ENCODE measurements around the gene NFE2. TPM values are rescaled to one million over a fixed set of nuclear protein-coding genes. Genes with fewer than 3 reads are reported as not detected.

NFE2 gene
- total and polyA plus RNA-seq, 4 donors, result 0.44 to 155 (median 1.2) TPM

GRCh38 chr12:54349679-54350078 lies 48.9 kb upstream of the NFE2 start (continued):
- TF ChIP-seq FOXA2 (IDR thresholded peaks at IDR 0.05) (no peak), MAX (IDR thresholded peaks at IDR 0.05) (no peak), YY1 (IDR thresholded peaks at IDR 0.05) (no peak), RXRA (IDR thresholded peaks at IDR 0.05) (no peak)

GRCh38 chr12:54349036-54349435 lies 48.2 kb upstream of the NFE2 start:
- Histone ChIP-seq H3K4me3 (ENCODE audit: low read depth in 1 of 3, low read length in 3 of 3) (no peak overlapping the region), H3K27ac (ENCODE audit: low read depth in 1 of 2, low read length in 2 of 2) (no peak overlapping the region), H3K27me3 (ENCODE audit: control insufficient read depth in 4 of 4, insufficient read depth in 4 of 4, low read length in 3 of 4) (no peaks in the 10 kb centered on the region), H3K4me1 (ENCODE audit: control insufficient read depth in 4 of 4, insufficient read depth in 4 of 4, low read length in 3 of 4) (peaks cover 6 to 27% (median 20%) of the 10 kb centered on the region in 4 donors), H3K9me3 (ENCODE audit: control insufficient read depth in 4 of 4, low read length in 3 of 4) (no peaks in the 10 kb centered on the region), H3K36me3 (ENCODE audit: control insufficient read depth in 4 of 4, insufficient read depth in 3 of 4, low read depth in 1 of 4, low read length in 3 of 4) (peaks cover 16 to 58% (median 47%) of the 10 kb centered on the region in 4 donors), H3K9ac (ENCODE audit: low read depth in 1 of 2, low read length in 2 of 2) (no peak overlapping the region)
- DNase-seq (ENCODE audit: low spot score), result no peak
- TF ChIP-seq EGR1 (IDR thresholded peaks at IDR 0.05; ENCODE audit: low read depth in 2 of 2) (no peak), NR2F2 (IDR thresholded peaks at IDR 0.05) (no peak), RXRA (IDR thresholded peaks at IDR 0.05) (no peak), MAX (IDR thresholded peaks at IDR 0.05) (no peak), YY1 (IDR thresholded peaks at IDR 0.05) (no peak), FOXA2 (IDR thresholded peaks at IDR 0.05) (no peak), GABPA (IDR thresholded peaks at IDR 0.05 in 1 of 2, conservative IDR thresholded peaks at IDR 0.05 in 1 of 2) (no peak), JUND (IDR thresholded peaks at IDR 0.05) (no peak), RAD21 (IDR thresholded peaks at IDR 0.05) (no peak), FOXA1 (IDR thresholded peaks at IDR 0.05) (no peak), SP1 (IDR thresholded peaks at IDR 0.05) (no peak), TAF1 (conservative IDR thresholded peaks at IDR 0.05) (no peak), ATF3 (IDR thresholded peaks at IDR 0.05) (no peak), HNF4G (IDR thresholded peaks at IDR 0.05) (no peak)
- 97% methylated on average over 4 of the region's 4 CpGs for WGBS

GRCh38 chr12:54341378-54342300 lies 40.8 kb upstream of the NFE2 start:
- no peaks in the 10 kb centered on the region for H3K27me3 ChIP-seq (ENCODE audit: control insufficient read depth in 4 of 4, insufficient read depth in 4 of 4, low read length in 3 of 4)
- WGBS, result 95% methylated on average over 9 of the region's 9 CpGs
- H3K9me3 ChIP-seq (ENCODE audit: control insufficient read depth in 4 of 4, low read length in 3 of 4), result no peaks in the 10 kb centered on the region
- H3K27ac ChIP-seq (ENCODE audit: low read depth in 1 of 2, low read length in 2 of 2), result no peak overlapping the region
- H3K4me3 ChIP-seq (ENCODE audit: low read depth in 1 of 3, low read length in 3 of 3), result no peak overlapping the region
- no peak for TF ChIP-seq MAX (IDR thresholded peaks at IDR 0.05)
- no peak for TF ChIP-seq JUND (IDR thresholded peaks at IDR 0.05)
- no peak for TF ChIP-seq FOXA2 (IDR thresholded peaks at IDR 0.05)
- TF ChIP-seq REST (IDR thresholded peaks at IDR 0.05), result no peak
- no peak for TF ChIP-seq SP1 (IDR thresholded peaks at IDR 0.05)
- TF ChIP-seq HNF4A (conservative IDR thresholded peaks at IDR 0.05), result no peak
- no peak for TF ChIP-seq NR2F2 (IDR thresholded peaks at IDR 0.05)
- no peak for TF ChIP-seq RAD21 (IDR thresholded peaks at IDR 0.05)
- TF ChIP-seq TAF1 (conservative IDR thresholded peaks at IDR 0.05), result no peak
- peaks cover 3 to 20% (median 11%) of the 10 kb centered on the region in 4 donors for H3K4me1 ChIP-seq (ENCODE audit: control insufficient read depth in 4 of 4, insufficient read depth in 4 of 4, low read length in 3 of 4)
- no peak for DNase-seq (ENCODE audit: low spot score)
- no peak overlapping the region for H3K9ac ChIP-seq (ENCODE audit: low read depth in 1 of 2, low read length in 2 of 2)
- H3K36me3 ChIP-seq (ENCODE audit: control insufficient read depth in 4 of 4, insufficient read depth in 3 of 4, low read depth in 1 of 4, low read length in 3 of 4), result peaks cover 12 to 49% (median 35%) of the 10 kb centered on the region in 4 donors
